Measurements from ENCODE around the gene STK38.
"Not testable (repeated sequence)": the region's sequence is repeated elsewhere in the genome, so short reads cannot be mapped to it uniquely, and the experiment has no call there.

The STK38 gene

DNA sequence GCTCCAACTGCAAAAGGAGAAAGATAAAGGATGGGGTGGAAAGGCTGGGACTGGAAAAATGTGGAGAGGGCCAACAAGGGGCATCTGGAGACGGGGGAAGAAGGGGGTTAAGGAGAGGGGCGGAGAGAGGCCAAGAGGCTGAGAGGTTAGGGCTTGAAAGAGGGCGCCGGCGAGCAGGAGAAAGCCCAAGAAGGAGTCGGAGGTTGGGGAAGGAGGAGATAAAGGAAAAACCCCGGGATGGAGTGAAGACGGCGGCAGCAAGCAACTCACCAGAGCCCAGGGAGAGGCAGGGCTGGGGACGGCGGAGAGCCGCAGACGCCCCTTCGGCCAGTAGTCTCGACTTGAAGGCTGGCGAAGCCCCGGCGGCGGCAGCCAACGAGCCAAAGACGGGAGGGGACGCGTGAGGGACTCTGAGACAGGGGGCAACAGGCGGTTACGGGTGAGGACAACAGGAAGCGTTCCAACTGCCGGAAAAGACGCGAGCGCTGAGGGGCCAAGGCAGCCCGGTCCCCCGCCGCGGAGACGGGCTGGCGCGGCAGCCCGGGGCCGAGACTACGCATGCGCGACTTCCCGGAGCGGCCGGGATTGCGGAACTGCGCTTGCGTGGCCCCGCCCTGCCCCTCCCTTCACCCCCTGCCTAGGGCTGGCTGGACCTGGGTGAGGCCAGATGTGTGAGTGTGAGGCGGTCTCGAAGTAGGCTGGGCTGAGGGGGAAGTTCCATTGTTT, at the start of gene STK38:
Gene STK38 (minus strand): TSS at position 560 of the 726 bp plus-strand sequence. CDS start 7,277 bp downstream, outside the sequence.
- DNase-seq (ENCODE audit: low read depth in 2 of 2): peak; percentile 83 to 88

DNA sequence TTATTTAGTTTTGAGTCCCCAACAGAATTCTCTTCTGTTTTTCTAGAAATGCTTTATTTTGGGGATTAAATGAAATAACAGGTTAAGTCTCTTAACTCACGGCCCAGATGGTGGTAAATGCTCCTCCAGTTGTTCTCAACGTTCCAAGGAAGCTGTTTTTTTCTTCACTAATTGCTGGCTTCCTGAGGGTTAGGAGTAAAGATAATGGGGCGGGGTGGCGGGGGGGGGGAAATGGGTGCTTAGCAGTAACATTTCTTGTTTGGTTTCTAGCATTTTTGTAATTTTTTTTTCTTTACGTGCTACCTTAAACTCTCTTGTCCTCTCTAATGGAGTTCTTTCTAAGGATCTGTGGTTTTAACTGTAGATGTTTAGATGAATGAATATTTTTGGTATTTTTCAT, 49.1 kb upstream of the STK38 start:
- no peak for DNase-seq (ENCODE audit: low read depth in 2 of 2)

DNA sequence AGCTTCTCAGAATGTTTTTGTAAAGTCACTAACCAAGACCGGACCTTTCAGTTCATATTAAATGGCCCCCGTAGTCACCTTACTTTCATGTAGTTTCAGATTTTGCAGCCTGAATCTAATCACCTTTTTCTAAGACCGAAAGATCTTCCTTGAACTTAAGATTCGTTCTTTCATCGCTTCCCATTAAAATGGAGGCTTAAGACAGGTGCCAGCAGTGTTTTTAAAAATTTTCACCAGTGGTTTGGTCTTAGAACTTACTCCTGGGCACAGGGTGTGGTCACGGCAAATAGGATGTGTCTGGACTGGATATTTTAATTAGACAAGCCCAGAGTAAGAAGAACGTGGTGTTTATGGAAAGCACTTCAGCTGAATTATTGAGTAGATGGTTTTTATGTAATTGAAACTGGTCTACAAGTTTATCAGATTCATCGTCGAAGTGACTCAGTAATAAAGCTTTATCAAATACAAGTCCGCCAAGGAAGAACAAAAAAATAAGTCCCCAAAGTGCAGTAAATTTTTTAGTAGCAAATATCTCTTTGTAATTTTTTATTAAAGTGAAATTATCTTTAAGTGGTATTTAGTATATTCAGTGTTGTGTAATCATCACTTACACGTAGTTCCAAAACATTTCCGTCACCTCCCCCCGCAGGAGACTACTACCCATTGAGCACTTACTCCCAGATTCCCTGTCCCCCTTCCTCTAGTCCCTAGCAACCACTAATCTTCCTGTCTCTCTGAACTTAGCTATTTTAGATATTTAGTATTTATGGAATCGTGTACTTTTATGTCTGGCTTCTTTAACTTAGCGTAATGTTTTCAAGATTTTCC, 47.8 kb upstream of the STK38 start:
- DNase-seq (ENCODE audit: low read depth in 2 of 2): no peak

DNA sequence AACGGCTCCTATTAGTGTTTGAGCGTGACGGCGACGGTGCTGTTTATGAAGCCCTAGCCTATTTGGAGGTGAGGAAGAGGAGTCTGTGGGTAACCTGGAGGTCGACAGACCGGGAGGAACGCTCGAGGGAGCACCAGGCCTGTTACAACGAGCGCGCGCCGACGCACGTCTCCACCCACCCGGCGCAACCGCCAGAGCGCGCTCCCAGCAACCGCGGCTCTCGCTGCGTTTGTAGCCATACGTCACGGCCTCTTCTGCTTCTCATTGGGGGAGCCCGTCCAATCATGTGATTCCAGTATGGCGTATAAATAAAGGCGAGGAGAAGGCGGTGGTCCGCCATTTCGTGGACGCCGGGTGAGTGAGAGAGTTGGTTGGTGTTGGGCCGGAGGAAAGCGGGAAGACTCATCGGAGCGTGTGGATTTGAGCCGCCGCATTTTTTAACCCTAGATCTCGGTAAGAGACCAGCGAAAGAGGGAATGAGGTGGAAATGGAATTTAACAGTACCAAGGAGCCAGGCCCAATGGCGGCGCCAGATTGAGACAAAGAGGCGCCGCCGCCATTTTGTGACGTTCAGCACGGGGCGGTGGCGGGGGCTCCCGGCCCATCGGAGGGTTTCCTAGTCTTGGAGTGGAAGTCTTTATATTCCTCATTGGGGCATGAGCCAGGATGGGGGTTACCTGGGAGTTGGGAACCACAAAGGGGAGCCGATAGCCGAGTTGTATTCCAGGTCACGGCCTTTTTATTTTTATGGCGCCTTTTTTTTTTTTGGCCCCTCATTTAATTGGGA, 46.9 kb upstream of the STK38 start, which contains the start of gene SRSF3:
Gene SRSF3 (plus strand): TSS at position 334 of the 787 bp plus-strand sequence. CDS start 2,401 bp downstream, outside the sequence.
- peak; percentile 87 to 91 for DNase-seq (ENCODE audit: low read depth in 2 of 2)

DNA sequence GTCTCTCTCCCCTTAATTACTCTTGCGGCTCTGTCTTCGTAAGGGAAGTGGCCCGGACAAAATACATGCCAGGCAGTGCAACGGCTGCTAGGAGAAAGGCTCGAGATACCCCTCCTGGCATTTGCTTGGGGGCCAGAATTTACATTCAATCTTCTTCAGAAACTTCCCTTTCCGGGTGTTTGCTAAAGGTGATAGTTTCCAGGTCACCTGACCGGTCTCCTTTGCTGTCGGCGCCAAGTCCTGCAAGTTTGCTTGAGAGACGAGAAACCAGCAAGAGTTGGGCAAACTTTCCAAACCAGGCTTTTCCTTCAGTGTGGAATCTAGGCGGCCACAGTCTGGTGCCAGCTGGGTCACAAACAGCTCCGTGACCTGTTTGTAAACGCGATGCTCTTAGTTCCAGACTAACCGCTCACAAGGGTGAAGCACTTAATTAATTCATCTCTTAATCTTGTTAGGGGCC, 46.3 kb upstream of the STK38 start:
- DNase-seq (ENCODE audit: low read depth in 2 of 2): no peak

DNA sequence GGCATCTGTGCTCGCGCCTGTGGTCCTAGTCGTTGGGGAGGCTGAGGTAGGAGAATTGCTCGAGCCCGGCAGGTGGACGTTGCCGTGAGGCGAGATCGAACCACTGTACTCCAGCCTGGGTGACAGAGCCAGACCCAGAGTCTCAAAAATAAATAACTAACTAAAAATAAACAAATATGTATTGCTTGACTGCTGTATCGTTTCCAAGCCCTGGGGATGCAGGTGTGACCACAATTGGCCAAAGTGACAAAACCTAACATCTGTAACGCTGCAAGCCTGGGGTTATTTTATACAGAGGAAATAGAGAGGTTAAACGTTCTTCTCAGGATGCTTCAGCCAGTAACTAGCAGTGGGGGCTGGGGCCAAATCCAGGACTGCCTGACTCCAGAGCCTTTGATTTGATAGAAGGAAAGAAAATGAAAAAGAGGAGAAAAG, 45.0 kb upstream of the STK38 start:
- peak in 1 of 2 donors; percentile 6 for DNase-seq (ENCODE audit: low read depth in 2 of 2)

DNA sequence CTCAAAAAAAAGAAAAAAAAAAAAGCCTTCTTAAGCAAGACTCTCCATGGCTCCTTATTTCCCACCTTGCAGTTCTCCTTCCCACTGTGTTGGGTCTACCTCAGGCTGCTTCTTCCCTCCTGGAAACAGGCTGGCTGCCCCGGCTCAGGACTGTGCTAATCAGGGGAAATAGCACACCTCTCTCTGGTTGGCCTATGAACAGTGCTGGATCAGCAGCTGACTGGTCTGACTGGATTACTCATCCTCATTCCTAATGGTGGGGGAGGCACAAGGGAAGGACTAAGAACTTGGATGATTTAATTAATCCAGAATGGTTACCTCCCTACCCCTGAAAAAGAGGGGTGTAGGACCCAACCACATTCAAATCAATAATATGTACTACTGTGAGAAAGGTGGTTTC, 43.0 kb upstream of the STK38 start:
- no peak for DNase-seq (ENCODE audit: low read depth in 2 of 2)

DNA sequence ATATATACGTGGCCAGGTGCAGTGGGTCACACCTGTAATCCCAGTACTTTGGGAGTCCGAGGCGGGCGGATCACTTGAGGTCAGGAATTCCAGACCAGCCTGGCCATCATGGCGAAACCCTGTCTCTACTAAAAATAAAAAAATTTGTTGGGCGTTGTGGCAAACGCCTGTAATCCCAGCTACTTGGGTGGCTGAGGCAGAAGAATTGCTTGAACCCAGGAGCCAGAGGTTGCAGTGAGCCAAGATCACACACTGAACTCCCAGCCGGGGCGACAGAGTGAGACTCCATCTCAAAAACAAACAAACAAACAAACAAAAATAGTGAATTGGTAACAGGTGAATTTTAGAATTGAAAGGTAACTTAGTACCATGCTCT, 41.7 kb upstream of the STK38 start:
- not testable (repeated sequence) for DNase-seq (ENCODE audit: low read depth in 2 of 2)

DNA sequence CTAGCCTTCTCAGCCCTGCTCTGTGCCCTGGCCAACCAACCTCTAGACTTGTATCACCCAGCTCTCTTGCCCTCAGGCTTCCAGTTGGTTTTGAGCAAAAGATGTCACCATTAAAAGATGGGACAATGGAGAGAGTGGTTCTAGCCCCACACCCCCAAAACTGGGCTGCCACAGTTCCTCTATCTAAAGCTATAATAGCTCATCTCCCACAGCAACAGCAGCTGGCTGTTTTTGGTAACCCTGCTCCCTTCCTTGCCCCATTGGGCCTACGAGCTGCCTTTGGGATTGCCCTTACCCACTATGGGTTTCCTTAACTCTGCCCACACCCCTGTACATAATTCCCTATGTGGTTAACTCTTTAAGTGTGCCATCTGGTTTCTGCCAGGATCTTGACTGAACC, 39.3 kb upstream of the STK38 start:
- DNase-seq (ENCODE audit: low read depth in 2 of 2): no peak

DNA sequence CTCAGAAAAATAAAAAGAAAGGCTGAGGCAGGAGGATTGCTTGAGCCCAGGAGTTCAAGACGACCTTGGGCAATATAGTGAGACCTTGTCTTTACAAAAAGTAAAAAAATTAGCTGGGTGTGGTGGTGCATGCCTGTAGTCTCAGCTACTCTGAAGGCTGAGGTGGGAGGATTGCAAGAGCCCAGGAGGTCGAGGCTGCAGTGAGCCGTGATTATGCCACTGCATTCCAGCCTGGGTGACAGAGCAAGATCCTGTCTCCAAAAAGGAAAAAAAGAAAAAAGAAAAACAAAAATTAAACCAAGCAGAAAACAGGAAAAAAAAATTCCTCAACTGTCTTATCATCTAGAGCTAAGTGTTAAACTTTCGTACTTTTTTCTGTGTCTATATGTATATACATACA, 34.4 kb upstream of the STK38 start:
- no peak for DNase-seq (ENCODE audit: low read depth in 2 of 2)

DNA sequence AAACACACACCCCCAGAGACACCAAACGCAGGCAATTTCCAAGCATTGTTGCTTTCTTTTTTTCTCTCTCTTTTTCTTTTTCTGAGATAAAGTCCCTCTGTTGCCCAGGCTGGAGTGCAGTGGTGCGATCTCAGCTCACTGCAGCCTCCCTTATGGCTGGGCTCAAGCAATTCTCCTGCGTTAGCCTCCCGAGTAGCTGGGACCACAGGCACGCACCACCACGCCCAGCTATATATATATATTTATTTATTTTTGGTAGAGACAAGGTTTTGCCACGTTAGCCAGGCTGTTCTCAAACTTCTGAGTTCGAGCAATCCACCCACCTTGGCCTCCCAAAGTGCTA, 32.9 kb upstream of the STK38 start:
- no peak for DNase-seq (ENCODE audit: low read depth in 2 of 2)

DNA sequence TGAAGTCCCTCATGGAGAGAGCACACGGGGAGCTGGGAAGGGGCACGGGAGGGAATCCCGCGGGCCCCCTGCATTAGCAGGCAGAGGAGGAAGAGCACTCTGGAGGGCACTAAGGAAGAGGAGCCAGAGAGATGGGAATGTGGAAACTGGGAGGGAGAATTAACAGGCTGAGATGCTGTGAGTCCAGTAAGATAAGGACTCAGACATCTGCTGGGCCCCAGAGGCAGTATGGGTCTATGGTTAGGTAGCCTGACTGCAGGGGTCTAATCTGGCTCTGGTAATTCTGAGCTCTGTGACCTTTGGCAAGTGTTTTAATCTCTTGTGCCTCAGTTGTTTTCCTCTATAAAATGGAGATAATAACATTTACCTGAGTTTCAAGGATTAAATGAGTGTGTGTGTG, 31.2 kb upstream of the STK38 start:
- DNase-seq (ENCODE audit: low read depth in 2 of 2): no peak

DNA sequence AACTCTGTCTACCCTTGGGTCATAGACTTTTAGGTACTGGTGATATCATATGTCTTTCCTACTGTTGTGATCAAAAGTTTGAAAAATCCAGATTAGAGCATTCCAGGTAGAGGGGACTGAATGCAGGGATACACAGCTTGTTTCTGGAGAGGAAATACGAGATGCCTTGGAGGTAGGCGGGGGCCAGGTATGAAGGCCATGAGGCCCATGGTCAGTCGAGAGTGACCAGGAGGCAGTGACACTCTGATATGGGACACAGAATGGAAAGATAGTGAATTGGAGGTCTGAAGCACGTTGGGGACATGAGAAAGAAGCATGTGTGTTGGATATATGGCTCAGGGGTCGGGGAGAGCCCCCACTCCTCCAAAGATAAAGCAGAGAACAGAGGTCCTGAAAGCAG, 30.8 kb upstream of the STK38 start:
- no peak for DNase-seq (ENCODE audit: low read depth in 2 of 2)

DNA sequence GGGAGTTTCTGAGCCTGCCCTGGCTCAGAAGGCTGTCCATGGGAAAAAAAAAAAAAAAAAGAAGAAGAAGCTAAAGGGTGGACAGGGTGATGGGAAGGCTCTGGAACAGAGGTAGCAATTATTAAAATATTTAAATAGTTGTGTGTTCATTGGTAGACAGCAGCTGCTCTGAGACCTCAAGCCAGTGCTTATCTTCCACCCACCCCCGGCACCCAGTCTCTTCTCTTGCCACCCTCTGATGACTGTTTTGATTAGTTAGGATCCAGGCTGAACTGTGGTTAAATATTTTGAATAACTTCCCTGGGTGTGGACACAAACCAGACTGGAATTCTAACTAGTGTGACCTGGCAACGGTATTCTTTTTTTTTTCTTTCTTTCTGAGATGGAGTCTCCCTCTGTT, 30.0 kb upstream of the STK38 start:
- no peak for DNase-seq (ENCODE audit: low read depth in 2 of 2)

DNA sequence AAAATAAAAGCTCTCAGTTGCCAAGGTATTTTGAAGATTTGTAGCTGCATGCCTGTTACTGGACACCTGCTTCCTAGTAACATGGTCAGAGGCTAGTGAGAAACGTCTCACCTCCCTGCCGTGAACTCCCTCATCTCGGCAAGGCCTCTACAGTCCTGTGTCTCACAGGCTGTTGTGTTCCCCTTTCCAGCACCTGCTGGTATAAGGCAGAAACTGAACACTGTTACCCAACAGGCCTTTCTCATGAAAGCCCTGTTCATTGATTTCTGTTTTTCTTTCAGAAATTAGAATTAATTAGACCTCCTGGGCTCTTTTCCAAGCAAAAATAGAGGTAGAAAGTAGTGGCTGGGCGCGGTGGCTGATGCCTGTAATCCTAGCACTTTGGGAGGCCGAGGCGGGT, 29.3 kb upstream of the STK38 start:
- no peak for DNase-seq (ENCODE audit: low read depth in 2 of 2)

DNA sequence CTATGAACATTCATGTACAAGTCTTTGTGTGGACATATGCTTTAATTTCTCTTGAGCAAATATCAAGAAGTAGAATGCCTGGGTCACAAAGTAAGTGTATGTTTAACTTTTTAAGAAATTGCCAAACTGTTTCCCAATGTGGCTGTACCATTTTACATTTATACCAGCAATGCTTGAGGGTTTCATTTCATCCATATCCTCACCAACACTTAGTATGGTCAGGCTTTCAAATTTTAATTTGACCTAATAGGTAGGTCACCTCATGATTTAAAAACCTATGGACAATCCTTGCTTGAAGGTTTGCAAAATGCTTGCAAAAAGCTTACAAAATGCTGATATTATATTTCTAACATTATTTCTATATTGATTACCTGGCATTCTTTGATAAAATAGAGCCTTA, 27.4 kb upstream of the STK38 start:
- DNase-seq (ENCODE audit: low read depth in 2 of 2): no peak

DNA sequence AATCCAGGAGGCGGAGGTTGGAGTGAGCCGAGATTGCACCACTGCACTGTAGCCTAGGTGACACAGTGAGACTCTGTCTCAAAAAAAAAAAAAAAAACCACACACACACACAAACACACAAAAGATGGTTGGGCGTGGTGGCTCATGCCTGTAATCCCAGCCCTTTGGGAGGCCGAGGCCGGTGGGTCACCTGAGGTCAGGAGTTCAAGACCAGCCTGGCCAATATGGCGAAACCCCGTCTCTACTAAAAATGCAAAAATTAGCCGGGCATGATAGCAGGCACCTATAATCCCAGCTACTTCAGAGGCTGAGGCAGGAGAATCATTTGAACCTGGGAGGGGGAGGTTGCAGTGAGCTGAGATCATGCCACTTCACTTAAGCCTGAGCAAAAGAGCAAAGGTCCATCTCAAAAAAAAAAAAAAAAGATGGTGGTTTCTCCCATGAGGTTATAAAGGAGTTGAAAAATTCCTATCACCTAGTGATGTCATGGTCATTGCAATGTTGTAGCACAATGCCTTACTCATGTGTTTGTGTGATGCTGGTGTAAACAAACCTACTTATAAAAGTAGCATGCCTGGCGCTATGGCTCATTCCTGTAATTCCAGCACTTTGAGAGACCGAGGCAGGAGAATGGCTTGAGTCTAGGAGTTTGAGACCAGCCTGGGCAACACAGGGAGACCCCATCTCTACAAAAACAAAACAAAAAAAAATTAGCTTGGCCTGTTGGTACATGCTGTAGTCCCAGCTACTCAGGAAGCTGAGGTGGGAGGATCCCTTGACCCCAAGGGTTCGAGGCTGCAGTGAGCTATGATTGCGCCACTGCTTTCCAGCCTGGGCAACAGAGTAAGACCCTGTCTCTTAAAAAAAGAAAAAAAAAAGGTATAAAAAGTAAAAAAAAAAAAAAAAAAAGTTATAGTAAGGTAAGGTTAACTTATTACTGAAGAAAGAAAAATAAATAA, 25.4 kb upstream of the STK38 start:
- not testable (repeated sequence) for DNase-seq (ENCODE audit: low read depth in 2 of 2)

DNA sequence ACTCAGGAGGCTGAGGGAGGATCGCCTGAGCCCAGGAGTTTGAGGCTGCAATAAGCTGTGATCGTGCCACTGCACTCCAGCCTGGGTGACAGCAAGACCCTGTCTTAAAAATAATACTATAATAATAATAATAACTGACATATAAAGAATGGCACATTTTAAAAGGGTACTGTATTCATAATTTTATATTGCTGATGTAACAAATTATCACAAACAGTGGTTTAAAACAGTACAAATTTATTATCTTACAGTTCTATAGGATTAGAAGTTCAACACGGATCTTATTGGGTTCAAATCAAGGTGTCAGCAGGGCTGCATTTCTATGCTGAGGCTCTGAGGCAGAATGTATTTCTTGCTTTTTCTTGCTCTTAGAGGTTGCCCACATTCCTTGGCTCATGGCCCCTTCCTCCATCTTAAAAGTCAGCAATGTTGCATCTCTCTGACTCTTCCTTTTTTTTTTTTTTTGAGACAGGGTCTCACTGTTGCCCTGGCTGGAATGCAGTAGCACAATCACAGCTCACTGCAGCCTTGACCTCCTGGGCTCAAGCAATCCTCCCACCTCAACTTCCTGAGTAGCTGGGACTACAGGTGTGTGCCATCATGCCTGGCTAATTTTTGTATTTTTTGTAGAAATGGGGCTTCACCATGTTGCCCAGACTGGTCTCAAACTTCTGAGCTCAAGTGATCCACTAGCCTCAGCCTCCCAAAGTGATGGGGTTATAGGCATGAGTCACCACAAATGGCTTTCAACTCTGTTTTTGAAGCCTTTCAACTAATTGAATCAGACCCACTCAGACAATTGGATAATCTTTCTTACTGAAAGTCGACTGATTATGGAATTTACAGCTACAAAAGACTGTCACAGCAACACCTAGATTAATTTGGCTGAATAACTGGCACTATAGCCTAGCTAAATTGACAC, 24.1 kb upstream of the STK38 start:
- DNase-seq (ENCODE audit: low read depth in 2 of 2): no peak

DNA sequence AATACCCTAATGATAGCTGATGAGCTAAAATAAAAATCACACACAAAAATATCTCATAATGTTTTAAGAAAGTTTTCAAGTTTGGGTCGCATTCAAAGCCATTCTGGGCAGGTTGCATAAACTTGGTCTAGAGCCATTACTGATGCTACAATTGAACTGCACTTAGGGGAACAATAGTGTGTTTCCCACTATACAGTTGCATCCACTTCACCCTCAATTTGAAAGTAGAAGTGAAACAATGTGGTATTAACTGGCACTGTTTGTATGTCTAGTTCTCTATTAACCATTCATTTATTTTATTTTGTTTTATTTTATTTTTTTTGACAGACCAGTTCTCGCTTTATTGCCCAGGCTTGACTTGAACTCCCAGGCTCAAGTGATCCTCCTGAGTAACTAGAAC, 23.0 kb upstream of the STK38 start:
- no peak for DNase-seq (ENCODE audit: low read depth in 2 of 2)

DNA sequence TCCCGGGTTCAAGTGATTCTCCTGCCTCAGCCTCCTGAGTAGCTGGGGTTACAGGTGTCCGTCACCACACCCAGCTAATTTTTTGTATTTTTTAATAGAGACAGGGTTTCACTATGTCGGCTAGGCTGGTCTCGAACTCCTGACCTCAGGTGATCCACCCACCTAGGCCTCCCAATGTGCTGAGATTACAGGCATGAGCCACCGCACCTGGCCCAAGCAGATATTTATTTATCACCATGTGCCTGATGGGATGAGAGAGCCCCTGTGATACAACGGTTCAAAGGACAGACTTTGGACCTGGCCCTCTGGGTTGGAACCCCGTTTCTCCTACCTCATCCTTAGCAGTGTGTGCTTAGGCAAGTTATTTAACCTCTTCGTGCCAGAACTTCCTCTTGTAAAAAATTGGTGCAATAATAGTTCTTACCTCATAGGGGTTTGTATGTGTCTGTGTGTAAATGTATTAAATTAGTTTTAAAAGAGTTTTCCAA, 19.2 kb upstream of the STK38 start:
- no peak for DNase-seq (ENCODE audit: low read depth in 2 of 2)
